Measurements from ENCODE around the gene CGA.

DNA sequence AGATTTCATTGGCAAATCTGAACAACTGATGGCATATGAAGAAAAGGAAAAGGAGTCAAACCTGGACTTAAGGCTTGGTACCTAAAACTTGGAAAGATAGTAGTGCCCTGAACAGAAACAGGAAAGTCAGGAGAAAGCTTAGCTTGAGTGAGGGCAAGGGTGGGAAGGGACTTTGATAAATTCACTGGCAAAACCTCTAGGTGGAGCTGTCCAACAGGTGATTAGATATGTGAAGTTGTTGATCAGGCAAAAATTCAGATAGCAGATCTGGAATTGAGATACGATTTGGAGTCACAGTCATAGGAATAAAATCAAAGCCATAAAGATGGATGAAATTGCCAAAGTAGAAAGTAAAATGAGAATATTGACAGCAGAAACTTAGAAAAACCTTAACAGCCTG is 44.3 kb upstream of the CGA start:
- TF ChIP-seq POLR2AphosphoS5 (IDR thresholded peaks at IDR 0.05; ENCODE audit: low read depth, low read length) (no peak), TAF1 (IDR thresholded peaks at IDR 0.05; ENCODE audit: borderline replicate concordance, insufficient read depth, low read length) (no peak), SIN3A (IDR thresholded peaks at IDR 0.05; ENCODE audit: borderline replicate concordance, insufficient read depth, low read length) (no peak), FOXP2 (optimal IDR thresholded peaks at IDR 0.05; ENCODE audit: borderline replicate concordance, extremely low read depth, extremely low read length, insufficient read depth) (no peak)
- TF ChIP-seq, protein P1, sequence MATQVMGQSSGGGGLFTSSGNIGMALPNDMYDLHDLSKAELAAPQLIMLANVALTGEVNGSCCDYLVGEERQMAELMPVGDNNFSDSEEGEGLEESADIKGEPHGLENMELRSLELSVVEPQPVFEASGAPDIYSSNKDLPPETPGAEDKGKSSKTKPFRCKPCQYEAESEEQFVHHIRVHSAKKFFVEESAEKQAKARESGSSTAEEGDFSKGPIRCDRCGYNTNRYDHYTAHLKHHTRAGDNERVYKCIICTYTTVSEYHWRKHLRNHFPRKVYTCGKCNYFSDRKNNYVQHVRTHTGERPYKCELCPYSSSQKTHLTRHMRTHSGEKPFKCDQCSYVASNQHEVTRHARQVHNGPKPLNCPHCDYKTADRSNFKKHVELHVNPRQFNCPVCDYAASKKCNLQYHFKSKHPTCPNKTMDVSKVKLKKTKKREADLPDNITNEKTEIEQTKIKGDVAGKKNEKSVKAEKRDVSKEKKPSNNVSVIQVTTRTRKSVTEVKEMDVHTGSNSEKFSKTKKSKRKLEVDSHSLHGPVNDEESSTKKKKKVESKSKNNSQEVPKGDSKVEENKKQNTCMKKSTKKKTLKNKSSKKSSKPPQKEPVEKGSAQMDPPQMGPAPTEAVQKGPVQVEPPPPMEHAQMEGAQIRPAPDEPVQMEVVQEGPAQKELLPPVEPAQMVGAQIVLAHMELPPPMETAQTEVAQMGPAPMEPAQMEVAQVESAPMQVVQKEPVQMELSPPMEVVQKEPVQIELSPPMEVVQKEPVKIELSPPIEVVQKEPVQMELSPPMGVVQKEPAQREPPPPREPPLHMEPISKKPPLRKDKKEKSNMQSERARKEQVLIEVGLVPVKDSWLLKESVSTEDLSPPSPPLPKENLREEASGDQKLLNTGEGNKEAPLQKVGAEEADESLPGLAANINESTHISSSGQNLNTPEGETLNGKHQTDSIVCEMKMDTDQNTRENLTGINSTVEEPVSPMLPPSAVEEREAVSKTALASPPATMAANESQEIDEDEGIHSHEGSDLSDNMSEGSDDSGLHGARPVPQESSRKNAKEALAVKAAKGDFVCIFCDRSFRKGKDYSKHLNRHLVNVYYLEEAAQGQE (IDR thresholded peaks at IDR 0.05; ENCODE audit: insufficient read depth in 1 of 2, low read depth in 2 of 2, low read length in 2 of 2): no peak
